GM18498 (cell line): ENCODE measurements around the gene C15orf61.

Experiments
- ATAC-seq: cut with Tn5 transposase; IDR thresholded peaks from one replicate; pipeline ENCODE4 v1.9.1; 2021; ENCODE audit warnings: mild to moderate bottlenecking, moderate library complexity; ENCODE audit not compliant: unreplicated experiment

C15orf61 gene

GRCh38 chr15:67521029-67521782 lies at the start of gene C15orf61:
Gene C15orf61 (plus strand): TSS chr15:67521131. CDS start chr15:67521249, 118 bp downstream.
- ATAC-seq: peak; percentile 81

GRCh38 chr15:67472957-67473356 lies 48.0 kb upstream of the C15orf61 start:
- ATAC-seq: no peak

- ATAC-seq: no peak
These were observed 46.4 kb upstream of the C15orf61 start for GRCh38 chr15:67474405-67475110.

- no peak for ATAC-seq
These were observed 41.0 kb upstream of the C15orf61 start for GRCh38 chr15:67479781-67480505.

GRCh38 chr15:67480741-67481140 lies 40.2 kb upstream of the C15orf61 start:
- no peak for ATAC-seq

GRCh38 chr15:67481680-67482079 lies 39.3 kb upstream of the C15orf61 start:
- ATAC-seq: no peak

GRCh38 chr15:67495585-67495984 lies 25.3 kb upstream of the C15orf61 start:
- ATAC-seq: no peak

GRCh38 chr15:67501177-67501835 lies 19.6 kb upstream of the C15orf61 start:
- no peak for ATAC-seq

GRCh38 chr15:67501836-67502461 lies 19.0 kb upstream of the C15orf61 start:
- no peak for ATAC-seq

- ATAC-seq: no peak
These were observed 16.9 kb upstream of the C15orf61 start for GRCh38 chr15:67504056-67504455.

GRCh38 chr15:67504796-67505195 lies 16.1 kb upstream of the C15orf61 start:
- ATAC-seq: no peak

- no peak for ATAC-seq
These were observed 15.0 kb upstream of the C15orf61 start for GRCh38 chr15:67505675-67506572.

- no peak for ATAC-seq
These were observed 13.9 kb upstream of the C15orf61 start for GRCh38 chr15:67506775-67507747.

GRCh38 chr15:67508407-67508806 lies 12.5 kb upstream of the C15orf61 start:
- no peak for ATAC-seq

GRCh38 chr15:67509918-67510317 lies 11.0 kb upstream of the C15orf61 start:
- ATAC-seq: no peak

- no peak for ATAC-seq
These were observed 10.2 kb upstream of the C15orf61 start for GRCh38 chr15:67510597-67511190.

GRCh38 chr15:67511606-67512005 lies 9.3 kb upstream of the C15orf61 start:
- no peak for ATAC-seq

GRCh38 chr15:67512140-67512539 lies 8.8 kb upstream of the C15orf61 start:
- ATAC-seq: no peak
